Retinal pigment epithelial cell (primary cell): ENCODE measurements around the gene FGF3.

Experiments
- DNase-seq: peaks from one replicate; pipeline ENCODE4 v3.0.0-alpha.2; 2010; ENCODE audit warnings: low read depth
- H3K4me3 ChIP-seq: 2 replicates; pipeline ENCODE4 v1.5.1; 2011; ENCODE audit warnings: mild to moderate bottlenecking, low read length, control low read depth, moderate library complexity
- CTCF ChIP-seq: conservative IDR thresholded peaks from 2 replicates; pipeline ENCODE4 v1.5.1; 2011; ENCODE audit warnings: low read depth, low read length, control low read depth, inconsistent platforms

Gene FGF3

GRCh38 chr11:69812256-69812655 lies 7.0 kb downstream of the FGF3 start:
- TF ChIP-seq CTCF: no peak
- DNase-seq: no peak
- no peak overlapping the region for H3K4me3 ChIP-seq

- TF ChIP-seq CTCF: no peak
- H3K4me3 ChIP-seq: no peak overlapping the region
- no peak for DNase-seq
These were observed 7.8 kb downstream of the FGF3 start for GRCh38 chr11:69811431-69811830.

- DNase-seq: no peak
- no peak for TF ChIP-seq CTCF
- H3K4me3 ChIP-seq: no peak overlapping the region
These were observed 8.7 kb downstream of the FGF3 start for GRCh38 chr11:69810289-69811118.

GRCh38 chr11:69808667-69809086 lies 10.5 kb downstream of the FGF3 start:
- TF ChIP-seq CTCF: no peak
- no peak overlapping the region for H3K4me3 ChIP-seq
- DNase-seq: no peak

GRCh38 chr11:69807106-69807815 lies 12.0 kb downstream of the FGF3 start:
- no peak overlapping the region for H3K4me3 ChIP-seq
- no peak for DNase-seq
- no peak for TF ChIP-seq CTCF

- no peak for DNase-seq
- TF ChIP-seq CTCF: no peak
- no peak overlapping the region for H3K4me3 ChIP-seq
These were observed 14.3 kb downstream of the FGF3 start for GRCh38 chr11:69804769-69805508.
